GM18870 (cell line): ENCODE measurements around the gene TCL1B.
"Not testable (repeated sequence)": the region's sequence is repeated elsewhere in the genome, so short reads cannot be mapped to it uniquely, and the experiment has no call there.

ENCODE experiments used
- ATAC-seq: cut with Tn5 transposase; IDR thresholded peaks from one replicate; pipeline ENCODE4 v1.9.1; 2021; ENCODE audit warnings: moderate library complexity; ENCODE audit not compliant: unreplicated experiment

TCL1B gene

DNA sequence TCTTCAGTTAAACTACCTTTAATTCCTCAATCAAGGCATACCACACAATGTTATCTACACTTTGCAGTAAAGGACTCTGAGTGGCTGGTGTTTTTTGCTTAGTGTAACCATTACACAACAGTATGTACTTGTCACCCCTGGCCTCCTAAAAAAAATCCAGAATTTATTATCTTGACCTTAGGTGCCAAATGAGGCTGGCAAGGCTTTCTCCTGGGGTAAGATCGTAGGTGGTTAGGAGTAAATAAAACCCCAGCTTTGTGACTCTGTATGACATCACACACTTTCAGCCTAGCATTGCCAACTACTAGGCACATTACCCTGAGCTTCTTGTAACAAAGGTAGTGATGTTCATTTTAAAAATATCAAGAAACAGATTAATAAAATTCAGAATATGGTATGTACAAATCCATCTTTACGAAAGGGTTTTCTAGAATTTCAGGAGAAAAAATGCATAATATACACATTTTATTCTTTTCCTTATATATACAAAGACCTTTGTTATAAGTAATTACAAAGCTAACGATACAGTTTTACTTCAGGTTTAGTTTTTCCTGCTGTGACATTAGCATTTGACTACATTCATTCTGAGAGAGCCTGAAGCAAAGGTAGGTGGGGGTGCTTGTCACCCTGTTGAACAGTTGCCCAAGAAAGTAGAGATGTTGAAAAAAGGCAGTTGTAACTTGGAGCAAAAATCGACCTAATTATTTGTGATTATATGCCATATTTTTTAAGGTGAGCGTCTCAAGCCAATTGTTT lies 14.2 kb downstream of the TCL1B start:
- no peak for ATAC-seq

DNA sequence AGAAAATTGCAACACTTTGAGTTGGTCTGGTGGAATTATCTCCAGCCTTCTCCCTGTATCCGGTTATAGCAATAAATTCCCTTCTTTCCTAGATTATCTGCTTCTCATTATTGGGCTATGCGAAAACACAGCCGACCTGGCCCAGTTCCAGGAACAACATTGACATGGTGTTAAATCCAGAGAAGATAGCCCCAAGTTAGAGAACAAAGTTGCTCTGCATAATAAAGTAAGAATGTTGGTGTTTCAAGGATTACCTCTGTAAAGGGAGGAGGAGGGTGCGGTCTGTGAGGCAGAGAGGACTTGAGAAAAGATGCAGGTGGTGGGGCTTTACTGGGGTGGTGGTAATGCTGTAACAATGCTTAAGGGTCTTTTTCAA lies 15.6 kb downstream of the TCL1B start:
- no peak for ATAC-seq

DNA sequence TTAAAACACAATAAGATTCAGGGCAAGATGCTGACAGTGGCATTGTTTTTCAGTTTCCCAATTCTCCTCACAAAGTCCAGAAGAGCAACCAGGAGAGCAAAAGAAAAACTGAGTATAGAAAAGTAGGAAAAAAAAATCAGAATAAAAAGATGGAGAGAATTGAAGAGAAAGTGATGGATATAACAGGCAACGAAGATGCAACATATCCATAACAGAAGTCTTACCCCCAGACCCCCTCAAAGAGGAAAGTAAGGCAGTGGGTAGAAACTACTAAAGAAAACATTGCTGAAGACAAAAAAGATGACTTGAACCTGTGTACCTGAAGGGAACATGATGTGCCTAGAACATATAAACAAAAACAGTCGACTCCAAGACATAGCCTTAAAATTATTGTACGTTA lies 17.1 kb downstream of the TCL1B start:
- no peak for ATAC-seq

DNA sequence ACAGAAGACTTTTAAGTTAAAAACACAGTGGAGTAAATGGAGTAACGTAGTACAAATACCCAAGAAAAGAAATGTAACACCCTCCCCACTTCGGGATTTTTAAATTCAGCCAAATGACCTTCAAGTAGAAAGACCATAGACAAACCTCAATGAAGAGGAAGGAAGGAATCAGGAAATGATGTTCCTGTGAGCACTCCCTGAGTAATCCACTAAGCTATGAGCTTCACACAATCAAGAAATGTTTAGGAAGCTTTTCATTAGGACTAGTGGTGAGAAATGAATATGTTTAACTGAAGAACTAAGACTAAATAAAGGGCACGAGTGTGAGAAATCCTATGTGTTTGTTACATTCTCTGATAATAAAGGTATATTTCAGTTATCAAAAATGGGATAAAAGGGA lies 17.6 kb downstream of the TCL1B start:
- no peak for ATAC-seq

DNA sequence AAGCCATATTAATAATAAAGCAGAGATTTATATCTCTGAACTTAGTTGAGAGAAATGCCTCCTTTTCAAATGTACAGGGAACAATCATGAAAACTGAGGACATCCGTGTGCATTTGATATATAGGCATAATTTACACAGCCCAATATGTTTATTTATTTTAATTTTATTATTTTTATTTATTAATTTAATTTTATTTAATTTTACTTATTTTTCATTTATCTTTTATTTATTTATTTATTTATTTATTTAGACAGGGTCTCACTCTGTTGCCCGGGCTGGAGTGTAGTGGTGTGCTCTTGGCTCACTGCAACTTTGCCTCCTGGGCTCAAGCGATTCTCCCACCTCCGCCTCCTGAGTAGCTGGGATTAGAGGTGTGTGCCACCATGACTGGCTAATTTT lies 19.3 kb downstream of the TCL1B start:
- ATAC-seq: no peak

DNA sequence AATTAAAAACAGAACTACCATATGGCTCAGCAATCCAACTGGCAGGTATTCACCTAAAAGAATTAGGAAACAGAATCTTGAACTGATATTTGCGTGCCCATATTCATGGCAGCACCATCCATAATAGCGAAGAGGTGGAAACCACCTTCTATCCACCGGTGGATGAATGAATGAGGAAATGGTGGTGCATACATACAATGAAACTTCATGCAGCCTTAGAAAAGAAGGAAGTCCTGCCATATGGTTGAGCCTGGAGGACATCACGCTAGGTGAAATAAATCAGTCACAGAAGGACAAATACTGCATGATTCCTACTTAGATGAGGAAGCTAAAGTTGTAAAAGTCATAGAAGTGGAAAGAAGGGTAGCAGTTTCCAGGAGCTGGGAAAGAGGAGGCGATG lies 21.1 kb downstream of the TCL1B start:
- no peak for ATAC-seq

DNA sequence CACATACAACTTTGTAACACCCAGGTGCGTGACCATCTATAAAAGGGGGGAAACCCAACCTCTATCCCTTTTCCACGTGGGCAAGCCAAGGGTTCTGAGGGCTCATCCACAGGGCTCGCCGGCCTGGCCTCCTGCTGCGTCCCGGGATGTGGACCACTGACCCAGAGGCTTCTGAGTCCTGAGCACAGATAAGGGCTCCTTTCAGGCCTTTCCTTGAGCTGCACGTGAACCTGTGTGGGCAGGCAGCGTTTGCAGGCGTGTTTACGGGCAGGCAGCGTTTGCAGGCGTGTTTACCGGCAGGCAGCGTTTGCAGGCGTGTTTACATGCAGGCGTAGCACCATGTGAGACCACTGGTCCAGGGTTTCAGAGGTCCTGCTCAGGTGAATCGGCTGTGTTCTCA lies 23.9 kb downstream of the TCL1B start:
- ATAC-seq: no peak

DNA sequence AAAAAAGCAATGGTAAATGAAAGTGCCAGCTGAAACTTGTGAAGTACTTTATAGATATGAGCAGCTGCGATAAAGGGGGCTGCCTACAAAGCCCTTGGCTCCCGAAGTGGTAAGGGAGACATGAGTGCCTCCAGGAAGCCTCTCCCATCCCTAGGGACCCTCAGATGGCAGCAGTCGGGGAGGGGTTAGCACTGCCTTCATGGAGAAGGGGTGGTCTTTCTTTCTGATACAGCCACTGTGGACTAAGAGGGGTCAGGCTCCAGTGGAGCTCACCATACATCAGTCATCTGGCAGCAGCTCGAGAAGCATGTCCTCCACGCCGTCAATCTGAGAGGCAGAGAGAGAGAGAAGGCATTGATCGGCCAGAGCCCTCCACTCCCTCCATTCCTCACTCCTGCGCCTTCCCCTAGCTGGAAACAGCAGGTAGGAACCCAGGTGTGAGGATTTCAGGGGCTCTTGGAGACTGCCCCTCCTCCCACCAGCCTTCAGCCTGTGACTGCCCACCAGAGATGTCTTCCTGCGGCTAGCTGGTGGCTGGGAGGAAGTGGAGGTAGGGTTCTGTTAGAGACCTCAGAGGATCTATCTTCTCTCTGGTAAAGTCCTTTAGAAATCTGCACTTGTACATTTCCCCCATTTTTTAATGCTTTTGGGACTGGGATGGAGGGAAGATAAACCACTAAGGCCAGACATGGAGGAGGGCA lies 25.4 kb downstream of the TCL1B start:
- ATAC-seq: no peak

DNA sequence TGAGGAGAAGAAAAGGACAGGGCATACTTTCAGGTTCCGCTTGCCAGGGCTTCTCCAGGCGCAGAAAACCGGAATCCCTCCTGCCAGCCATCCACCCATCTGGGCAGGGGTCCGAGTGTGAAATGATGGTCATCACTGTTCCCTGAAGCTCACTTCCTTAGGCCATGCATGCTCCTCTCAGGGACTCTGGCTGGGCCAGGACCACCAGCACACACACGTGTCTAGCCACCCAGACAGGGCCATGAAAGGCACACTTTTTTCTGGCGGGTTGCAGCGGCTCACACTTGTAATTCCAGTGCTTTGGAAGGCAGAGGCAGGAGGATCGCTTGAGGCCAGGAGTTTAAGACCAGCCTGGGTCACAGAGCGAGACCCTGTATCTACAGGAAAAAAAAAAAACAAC lies 26.2 kb downstream of the TCL1B start:
- ATAC-seq: no peak

DNA sequence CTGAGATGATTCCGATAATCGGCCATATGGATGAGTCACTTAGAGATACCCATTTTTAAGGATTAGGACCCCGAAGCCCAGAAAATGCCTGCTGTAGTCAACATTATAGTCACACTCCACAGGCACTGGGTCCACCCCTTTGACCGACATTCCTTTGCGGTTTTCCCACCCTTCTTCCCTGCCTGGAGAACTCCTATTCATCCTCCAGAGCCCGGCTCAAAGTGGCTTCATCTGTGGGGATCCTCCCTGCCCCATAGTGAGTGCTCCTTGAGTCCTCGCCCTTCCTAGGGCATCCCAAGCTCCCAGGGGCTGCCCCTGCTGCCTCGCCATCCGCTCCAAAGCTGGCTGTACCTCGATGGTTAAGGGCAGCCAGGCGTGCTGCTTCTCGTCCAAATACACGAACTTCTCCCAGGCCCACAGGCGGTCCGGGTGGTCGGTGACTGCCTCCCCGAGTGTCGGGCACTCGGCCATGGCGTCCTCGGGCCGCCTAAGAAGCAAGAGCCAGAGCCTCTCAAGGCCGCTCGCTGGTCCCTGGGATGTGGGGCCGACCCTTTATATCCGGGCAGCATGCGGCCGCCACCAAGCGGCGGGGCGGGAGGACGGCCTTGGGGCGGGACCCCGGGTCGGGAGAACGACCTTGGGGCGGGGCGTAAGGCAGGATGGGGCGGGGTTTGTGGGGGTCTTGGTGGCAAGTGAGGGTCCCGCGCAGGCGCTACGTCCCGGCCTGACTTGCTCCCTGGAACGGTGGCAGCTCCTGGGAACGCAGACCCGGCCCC lies 27.6 kb downstream of the TCL1B start, which contains the start of gene TCL1A:
Gene TCL1A, minus strand, starts transcription at position 530 of the 776 bp plus-strand sequence. Its CDS starts 59 bp downstream, at position 471.
- ATAC-seq: no peak

DNA sequence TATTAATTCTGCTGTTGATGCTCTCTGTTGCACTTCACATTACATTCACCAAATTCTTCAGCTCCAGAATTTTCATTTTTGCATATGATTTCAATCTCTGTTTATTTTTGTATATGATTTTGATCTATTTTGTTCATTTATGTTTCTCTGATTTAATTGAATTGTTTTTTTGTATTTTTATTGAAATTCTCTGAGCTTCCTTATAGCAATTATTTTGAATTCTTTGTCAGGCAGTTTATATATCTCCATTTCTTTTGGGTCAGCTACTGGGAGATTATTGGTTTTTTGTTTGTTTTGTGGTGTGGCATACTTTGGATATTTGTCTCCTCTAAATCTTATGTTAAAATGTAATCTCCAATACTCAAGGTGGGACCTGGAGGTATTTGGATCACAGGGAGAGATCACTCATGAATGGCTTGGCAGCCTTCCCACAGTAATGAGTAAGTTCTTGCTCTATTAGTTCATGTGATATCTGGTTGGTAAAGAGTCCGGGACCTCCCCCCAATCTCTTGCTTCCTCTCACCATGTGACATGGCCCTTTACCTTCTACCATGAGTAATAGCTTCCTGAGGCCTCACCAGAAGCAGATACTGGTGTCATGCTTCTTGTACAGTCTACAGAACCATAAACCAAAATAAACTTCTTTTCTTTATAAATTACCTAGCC lies 36.4 kb downstream of the TCL1B start:
- ATAC-seq: no peak

DNA sequence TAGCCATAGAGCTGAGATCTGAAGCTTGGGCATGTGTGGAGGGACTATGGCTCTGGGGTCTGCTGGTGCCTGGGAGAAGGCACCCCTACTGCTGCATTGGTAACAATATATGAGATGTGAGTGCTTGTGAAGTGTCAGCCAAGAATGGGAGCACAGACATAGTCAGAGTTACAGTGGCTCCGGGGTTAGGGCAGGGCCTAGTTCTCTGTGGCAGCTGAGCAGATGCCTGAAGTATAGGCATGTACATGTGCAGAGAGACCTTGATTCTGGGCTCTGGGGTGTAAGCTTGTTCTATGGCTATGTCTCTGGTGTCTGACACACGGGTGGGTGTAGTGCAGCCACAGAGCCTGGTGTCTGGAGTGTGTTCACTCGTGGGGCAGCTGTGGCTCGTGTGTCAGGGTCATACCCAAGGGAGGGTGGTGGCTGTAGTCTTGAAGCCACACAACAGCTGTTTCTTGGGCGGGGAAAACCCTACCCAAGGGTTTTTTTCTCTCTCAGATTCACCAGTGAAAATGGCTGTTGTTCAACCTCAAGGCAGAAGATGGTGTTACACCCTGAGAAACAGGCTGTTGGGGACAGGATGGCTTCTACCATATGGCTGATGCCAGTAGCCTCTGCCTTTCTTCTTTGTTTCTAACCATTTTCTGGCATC lies 39.6 kb downstream of the TCL1B start:
- peak; percentile 84 for ATAC-seq

DNA sequence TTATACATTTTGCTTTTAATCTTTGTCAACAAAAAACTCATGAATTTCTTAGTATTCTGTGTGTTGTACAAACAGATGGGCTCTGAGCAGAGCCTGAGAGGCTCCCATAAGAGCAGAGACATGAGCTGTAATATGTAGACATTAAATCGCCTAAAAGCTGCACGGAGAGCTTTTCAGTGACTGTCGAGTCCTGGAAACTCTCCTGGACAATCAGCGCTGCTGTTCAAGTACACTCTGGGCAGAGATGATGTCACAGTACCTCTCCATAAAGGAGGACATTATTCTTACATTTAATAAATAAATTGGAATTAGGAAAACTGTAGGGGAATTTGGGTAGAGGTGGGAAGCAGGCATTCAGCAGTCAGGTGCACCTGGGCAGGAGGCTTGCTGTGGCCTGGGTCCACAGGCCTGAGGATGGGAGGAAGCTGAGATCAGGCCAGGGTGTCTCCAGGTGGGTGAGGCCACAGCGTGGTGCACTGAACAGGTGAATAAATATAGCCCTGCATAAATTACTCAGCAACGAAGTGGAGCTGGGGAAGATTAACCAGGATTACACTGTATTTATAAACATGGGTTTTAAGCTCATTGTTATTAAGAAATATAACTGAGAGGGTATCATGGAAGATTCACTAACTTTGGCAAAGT lies 41.0 kb downstream of the TCL1B start:
- no peak for ATAC-seq

DNA sequence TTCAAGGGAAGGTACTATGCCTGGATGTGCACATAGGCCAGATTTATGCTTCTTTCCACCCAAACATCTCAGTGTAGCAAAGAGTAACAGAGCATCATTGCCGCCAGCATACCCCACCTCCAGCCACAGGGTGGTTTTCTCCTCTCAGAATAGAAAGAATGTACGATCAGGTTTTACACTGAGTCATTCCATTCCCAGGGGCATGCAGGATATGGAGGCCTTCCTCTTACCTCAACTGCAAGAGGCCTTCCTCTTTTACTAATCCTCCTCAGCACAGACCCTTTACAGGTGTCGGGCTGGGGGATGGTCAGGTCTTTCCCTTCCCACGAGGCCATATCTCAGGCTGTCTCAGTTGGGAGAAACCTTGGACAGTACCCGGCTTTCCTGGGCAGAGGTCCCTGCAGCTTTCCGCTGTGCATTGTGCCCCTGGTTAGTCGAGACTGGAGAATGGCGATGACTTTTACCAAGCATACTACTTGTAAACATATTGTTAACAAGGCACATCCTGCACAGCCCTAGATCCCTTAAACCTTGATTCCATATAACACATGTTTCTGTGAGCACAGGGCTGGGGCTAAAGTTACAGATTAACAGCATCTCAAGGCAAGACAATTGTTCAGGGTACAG lies 43.3 kb downstream of the TCL1B start:
- not testable (repeated sequence) for ATAC-seq

DNA sequence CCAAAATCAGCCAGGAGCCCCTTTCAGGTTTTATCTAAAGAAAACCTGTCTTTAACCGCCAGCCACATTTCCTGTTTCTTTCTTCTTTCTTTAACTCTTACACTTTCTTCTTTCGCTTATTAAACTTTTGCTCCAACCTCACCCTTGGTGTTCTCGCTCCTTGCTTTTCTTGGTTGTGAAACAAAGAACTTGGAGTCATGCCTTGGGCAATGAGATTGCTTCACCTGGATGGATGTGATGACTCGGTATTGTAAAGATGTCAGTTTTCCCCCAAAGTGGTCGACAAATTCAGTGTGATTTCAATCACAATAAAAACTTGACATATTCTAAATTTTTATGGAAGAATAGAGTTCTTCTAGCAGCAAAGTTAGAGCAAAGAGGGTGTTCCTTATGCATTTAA lies 43.9 kb downstream of the TCL1B start:
- ATAC-seq: no peak

DNA sequence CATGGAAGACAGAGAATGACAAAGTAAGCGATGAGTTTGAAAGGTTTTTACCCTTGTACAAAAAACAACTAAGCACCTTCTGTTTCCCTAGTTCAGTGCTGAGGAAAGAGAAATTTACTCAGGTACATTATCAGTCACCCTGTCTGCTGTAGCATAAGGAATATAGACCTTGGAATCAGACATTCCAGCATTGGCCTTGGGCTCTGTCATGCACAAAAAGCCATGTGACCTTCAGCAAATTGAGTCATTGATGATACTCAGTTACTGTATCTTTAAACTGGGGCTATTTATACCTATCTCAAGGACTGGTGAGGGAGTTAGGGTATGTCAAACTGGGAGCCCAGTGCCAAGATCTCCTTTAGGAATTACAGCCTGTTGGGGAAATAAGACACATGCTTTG lies 47.0 kb downstream of the TCL1B start:
- no peak for ATAC-seq

DNA sequence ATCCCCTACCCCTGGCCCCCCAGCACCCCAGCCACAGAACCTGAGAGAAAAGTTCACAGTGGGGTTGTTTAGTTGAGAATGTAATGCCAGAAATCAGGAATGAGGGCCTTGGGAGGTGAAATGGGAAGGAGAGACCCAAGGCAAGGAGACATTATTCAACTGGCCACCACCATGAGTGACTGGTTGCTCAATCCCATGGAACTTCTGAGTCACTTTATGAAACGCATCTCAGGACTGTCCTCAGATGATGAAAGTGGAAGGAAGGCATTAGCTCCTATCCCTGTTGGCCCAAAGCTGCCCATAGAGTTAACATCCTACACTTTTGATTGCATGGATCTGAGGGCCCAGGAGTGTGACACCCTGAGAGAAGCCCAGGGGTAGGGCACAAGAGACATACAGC lies 53.1 kb downstream of the TCL1B start:
- ATAC-seq: no peak

DNA sequence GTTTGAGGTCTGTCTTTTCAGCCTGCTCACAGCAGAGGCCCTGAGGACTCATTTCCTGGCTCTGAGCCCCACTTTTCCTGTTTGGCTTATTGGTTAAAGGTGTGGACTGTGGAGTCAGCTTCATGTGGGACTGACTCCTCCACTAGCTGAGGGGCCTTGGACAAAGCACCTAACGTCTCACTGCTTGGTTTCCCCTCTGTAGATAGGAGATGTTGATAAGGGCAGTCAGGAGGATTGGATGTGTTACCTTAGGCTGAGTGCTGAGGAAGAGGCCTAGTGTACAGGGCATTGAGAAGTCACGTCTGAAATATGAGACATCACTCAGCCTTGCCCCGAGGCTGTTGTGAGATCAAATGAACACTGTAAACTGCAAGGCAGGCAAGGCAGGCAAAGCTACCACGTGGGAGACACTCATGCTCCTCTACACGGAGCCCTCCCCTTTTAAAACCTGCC lies 54.8 kb downstream of the TCL1B start:
- no peak for ATAC-seq

DNA sequence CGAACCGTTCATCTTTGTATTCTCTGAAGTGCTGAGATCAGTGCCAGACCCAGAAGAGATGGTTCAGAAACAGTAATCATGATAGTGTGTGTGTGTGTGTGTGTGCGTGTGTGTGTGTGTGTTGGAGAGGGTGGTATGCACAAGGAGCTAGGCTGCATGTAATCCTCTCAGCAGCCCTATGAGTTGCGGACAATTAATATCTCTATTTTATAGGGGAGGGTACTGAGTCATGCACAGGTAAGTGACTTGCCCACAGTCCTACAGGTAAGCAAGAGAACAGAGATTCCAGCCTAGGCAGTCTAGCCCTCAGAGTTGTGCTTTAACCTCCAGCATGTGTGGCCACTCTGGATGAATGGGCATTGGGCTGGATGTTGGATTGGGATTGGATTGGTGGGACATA lies 55.6 kb downstream of the TCL1B start:
- no peak for ATAC-seq
